ENCODE measurements around the gene ARHGAP5. TPM values are rescaled to one million over a fixed set of nuclear protein-coding genes. Genes with fewer than 3 reads are reported as not detected.

Gene ARHGAP5
- total and polyA plus RNA-seq, 9 of the 15 experiments (the other 6 are each of a cell fraction or from before 2014, with no cell fraction given) = 3.1 to 21.8 (median 12.1) TPM

DNA sequence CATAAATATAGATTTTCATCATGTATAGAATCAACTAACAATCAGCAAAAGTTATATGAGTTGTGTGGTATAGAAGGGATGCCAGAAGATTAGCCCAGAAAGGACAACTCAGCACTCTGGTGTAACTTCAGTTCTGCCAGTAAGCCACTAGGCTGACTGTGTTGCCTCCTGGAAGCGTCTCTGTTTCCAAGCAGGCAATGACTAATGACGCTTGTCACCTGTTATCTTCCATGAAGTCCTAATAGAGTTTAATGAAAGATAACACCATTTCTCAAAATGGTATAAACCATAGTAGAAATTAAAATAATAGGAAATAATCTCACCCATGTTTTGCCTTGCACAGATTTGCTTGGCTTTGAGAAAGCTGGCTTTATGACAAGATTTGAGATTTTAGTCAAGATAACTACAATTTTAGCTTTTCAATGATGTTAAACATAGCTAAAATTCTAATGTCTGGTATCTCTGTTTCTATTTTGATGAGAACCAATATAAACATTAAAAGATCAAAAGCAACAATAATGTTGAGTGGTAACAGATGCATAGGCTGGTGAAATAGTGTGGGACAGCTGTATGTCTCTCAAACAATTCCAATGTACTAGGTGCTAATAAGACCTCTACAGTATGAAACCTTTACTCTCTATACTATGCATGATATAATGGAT is 115.7 kb downstream of the ARHGAP5 start (continued):
- no peak for TF ChIP-seq SAP30 (IDR thresholded peaks at IDR 0.05; ENCODE audit: borderline replicate concordance, insufficient read depth, low read depth, low read length, poor library complexity, severe bottlenecking)
- TF ChIP-seq, protein P1, sequence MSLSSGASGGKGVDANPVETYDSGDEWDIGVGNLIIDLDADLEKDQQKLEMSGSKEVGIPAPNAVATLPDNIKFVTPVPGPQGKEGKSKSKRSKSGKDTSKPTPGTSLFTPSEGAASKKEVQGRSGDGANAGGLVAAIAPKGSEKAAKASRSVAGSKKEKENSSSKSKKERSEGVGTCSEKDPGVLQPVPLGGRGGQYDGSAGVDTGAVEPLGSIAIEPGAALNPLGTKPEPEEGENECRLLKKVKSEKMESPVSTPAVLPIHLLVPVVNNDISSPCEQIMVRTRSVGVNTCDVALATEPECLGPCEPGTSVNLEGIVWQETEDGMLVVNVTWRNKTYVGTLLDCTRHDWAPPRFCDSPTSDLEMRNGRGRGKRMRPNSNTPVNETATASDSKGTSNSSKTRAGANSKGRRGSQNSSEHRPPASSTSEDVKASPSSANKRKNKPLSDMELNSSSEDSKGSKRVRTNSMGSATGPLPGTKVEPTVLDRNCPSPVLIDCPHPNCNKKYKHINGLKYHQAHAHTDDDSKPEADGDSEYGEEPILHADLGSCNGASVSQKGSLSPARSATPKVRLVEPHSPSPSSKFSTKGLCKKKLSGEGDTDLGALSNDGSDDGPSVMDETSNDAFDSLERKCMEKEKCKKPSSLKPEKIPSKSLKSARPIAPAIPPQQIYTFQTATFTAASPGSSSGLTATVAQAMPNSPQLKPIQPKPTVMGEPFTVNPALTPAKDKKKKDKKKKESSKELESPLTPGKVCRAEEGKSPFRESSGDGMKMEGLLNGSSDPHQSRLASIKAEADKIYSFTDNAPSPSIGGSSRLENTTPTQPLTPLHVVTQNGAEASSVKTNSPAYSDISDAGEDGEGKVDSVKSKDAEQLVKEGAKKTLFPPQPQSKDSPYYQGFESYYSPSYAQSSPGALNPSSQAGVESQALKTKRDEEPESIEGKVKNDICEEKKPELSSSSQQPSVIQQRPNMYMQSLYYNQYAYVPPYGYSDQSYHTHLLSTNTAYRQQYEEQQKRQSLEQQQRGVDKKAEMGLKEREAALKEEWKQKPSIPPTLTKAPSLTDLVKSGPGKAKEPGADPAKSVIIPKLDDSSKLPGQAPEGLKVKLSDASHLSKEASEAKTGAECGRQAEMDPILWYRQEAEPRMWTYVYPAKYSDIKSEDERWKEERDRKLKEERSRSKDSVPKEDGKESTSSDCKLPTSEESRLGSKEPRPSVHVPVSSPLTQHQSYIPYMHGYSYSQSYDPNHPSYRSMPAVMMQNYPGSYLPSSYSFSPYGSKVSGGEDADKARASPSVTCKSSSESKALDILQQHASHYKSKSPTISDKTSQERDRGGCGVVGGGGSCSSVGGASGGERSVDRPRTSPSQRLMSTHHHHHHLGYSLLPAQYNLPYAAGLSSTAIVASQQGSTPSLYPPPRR (CRISPR knock-in tag; IDR thresholded peaks at IDR 0.05; ENCODE audit: borderline replicate concordance) = no peak

DNA sequence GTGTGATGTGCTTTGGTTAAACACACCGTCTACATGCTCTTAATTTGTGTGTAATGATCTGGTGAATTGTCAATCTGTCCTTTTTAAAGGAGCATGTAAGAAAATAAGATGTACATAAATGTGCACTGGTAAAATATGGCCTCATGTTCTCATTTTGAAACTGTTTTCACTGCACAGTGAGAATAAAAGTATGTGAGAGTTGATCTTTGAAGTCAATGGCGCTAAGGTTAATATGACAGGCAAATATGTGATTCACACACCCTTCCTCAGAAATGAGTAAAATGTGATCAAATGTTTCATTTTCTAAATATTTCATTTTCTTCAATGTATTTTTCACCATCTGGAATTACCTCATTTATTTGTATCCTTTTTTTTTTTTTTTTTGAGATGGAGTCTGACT is 116.4 kb downstream of the ARHGAP5 start:
- no peaks in the 10 kb centered on the region for H4K20me1 ChIP-seq (replicated peaks; ENCODE audit: control insufficient read depth, insufficient read depth, low read length)
- in situ Hi-C loops (cut with MboI) = no loop called here
- no peaks in the 10 kb centered on the region; a peak in 1 of 5 replicates for H3K4me1 ChIP-seq (replicated peaks in 1 of 2; ENCODE audit: control insufficient read depth in 2 of 2, insufficient read depth in 2 of 2, low read length in 2 of 2)
- no peak overlapping the region for H2AFZ ChIP-seq (ENCODE audit: low read depth, low read length)
- no peaks in the 10 kb centered on the region; a peak in 1 of 5 replicates for H3K27me3 ChIP-seq (ENCODE audit: control insufficient read depth in 2 of 2, insufficient read depth in 2 of 2, low read length in 2 of 2)
- FAIRE-seq (no peak), ATAC-seq (no peak), DNase-seq (ENCODE audit: extremely low read depth in 1 of 4, low spot score in 3 of 4) (no peak)
- H3K9ac ChIP-seq (ENCODE audit: insufficient read depth in 1 of 2, low read depth in 2 of 2, low read length in 2 of 2) = no peak overlapping the region
- no TSS peak for BruUV-seq (replicated peaks)
- no peak for TF ChIP-seq ARID2 (IDR thresholded peaks at IDR 0.05)
- no peak for TF ChIP-seq ILF3 (IDR thresholded peaks at IDR 0.05; ENCODE audit: borderline replicate concordance)
- TF ChIP-seq, protein P2, sequence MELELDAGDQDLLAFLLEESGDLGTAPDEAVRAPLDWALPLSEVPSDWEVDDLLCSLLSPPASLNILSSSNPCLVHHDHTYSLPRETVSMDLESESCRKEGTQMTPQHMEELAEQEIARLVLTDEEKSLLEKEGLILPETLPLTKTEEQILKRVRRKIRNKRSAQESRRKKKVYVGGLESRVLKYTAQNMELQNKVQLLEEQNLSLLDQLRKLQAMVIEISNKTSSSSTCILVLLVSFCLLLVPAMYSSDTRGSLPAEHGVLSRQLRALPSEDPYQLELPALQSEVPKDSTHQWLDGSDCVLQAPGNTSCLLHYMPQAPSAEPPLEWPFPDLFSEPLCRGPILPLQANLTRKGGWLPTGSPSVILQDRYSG (tag; conservative IDR thresholded peaks at IDR 0.05; ENCODE audit: low read depth) = no peak
- no peaks in the 10 kb centered on the region for H3K9me3 ChIP-seq (replicated peaks; ENCODE audit: control insufficient read depth, insufficient read depth, low read depth, low read length)
- H3K36me3 ChIP-seq (ENCODE audit: control insufficient read depth, insufficient read depth, low read length) = no peaks in the 10 kb centered on the region
- no peak overlapping the region for H3K4me2 ChIP-seq (ENCODE audit: insufficient read depth, low read length)
- POLR2A ChIA-PET = no interaction called here
- WGBS (ENCODE audit: insufficient coverage, low coverage, missing lambda C conversion rate) = 4% methylated on average over 2 of the region's 2 CpGs
- no peak overlapping the region for H3K4me3 ChIP-seq
- intact Hi-C loops (cut with micrococcal nuclease) = no loop called here
- H3K9me1 ChIP-seq (ENCODE audit: control insufficient read depth, insufficient read depth, low read length) = no peaks in the 10 kb centered on the region
- no peak overlapping the region for H3K27ac ChIP-seq (ENCODE audit: extremely low read depth, low read depth, low read length)
- no peaks in the 10 kb centered on the region for H3K79me2 ChIP-seq (ENCODE audit: control insufficient read depth, insufficient read depth, low read length)
- CTCF ChIA-PET (ENCODE audit: low intra/inter-chr PET ratio) = no interaction called here

All from K562 (cell line).